H1 (cell line): Measurements from ENCODE around the gene TEAD1. TPM values are rescaled to one million over a fixed set of nuclear protein-coding genes. Genes with fewer than 3 reads are reported as not detected.

Source experiments
- CTCF ChIA-PET: fragments of 300-600 bp; sonication (Branson Sonifier 250); formaldehyde crosslinking; loops from one replicate; lab custom pipeline; 2021; ENCODE audit not compliant: partially characterized antibody; lab: Charles Lee
- POLR2A ChIA-PET: fragments of 300-600 bp; sonication (Branson Sonifier 250); formaldehyde crosslinking; loops from one replicate; lab custom pipeline; 2021; ENCODE audit warnings: inconsistent platforms; ENCODE audit not compliant: partially characterized antibody; lab: Charles Lee
- DNase-seq, 2 experiments: peaks; one replicate each; pipeline versions ENCODE4 v3.0.0 to v3.0.0-alpha.2; 2010 to 2022; ENCODE audit warnings: low spot score in 2 of 2, low read depth in 1 of 2, mixed read lengths in 1 of 2
- FAIRE-seq: peaks from 2 replicates; lab custom pipeline; 2011; peaks lifted over from hg19 to GRCh38; lab: Jason Lieb, UNC
- H2AFZ ChIP-seq: 2 replicates; pipeline ENCODE4 v1.8.1; 2012; ENCODE audit warnings: low read length, inconsistent platforms
- H2AK5ac ChIP-seq: 2 replicates; pipeline ENCODE4 v1.6.1; 2013; ENCODE audit warnings: low read depth, low read length
- H2BK120ac ChIP-seq: replicated peaks from 2 replicates; pipeline ENCODE3; 2013; ENCODE audit warnings: low read depth, low read length, inconsistent platforms
- H2BK12ac ChIP-seq: 2 replicates; pipeline ENCODE4 v1.6.1; 2013; ENCODE audit warnings: low read depth, low read length
- H2BK15ac ChIP-seq: 2 replicates; pipeline ENCODE4 v1.6.1; 2013; ENCODE audit warnings: low read length
- H2BK20ac ChIP-seq: 2 replicates; pipeline ENCODE4 v1.6.1; 2013; ENCODE audit warnings: low read length
- H2BK5ac ChIP-seq: 2 replicates; pipeline ENCODE4 v1.6.1; 2013; ENCODE audit warnings: low read depth, low read length
- H3K14ac ChIP-seq: 2 replicates; pipeline ENCODE4 v1.6.1; 2013; ENCODE audit warnings: inconsistent platforms; ENCODE audit not compliant: insufficient read length
- H3K18ac ChIP-seq: 2 replicates; pipeline ENCODE4 v1.6.1; 2013; ENCODE audit warnings: low read length; ENCODE audit errors: extremely low read depth
- H3K23ac ChIP-seq: 2 replicates; pipeline ENCODE4 v1.6.1; 2013; ENCODE audit warnings: inconsistent platforms; ENCODE audit not compliant: insufficient read length
- H3K23me2 ChIP-seq: 2 replicates; pipeline ENCODE4 v1.6.1; 2013; ENCODE audit warnings: low read depth, low read length
- H3K27ac ChIP-seq: 2 replicates; pipeline ENCODE4 v1.6.1; 2011; ENCODE audit warnings: low read depth, low read length, inconsistent platforms
- H3K27me3 ChIP-seq, 4 experiments: replicated peaks in 1 of 4; 1 replicate in 1 of 4; 2 replicates in 3 of 4; pipeline versions ENCODE4 v1.6.1 to v1.8.1; 2011 to 2013; ENCODE audit warnings: low read length in 3 of 4, mild to moderate bottlenecking in 3 of 4, inconsistent platforms in 2 of 4, mixed read lengths in 2 of 4, moderate library complexity in 1 of 4; ENCODE audit not compliant: control insufficient read depth in 3 of 4, insufficient read depth in 3 of 4; ENCODE audit errors: extremely low read depth in 1 of 4
- H3K36me3 ChIP-seq, 4 experiments: 2 replicates each; pipeline versions ENCODE4 v1.6.1 to v1.8.1; 2011 to 2013; ENCODE audit warnings: mild to moderate bottlenecking in 4 of 4, low read length in 3 of 4, moderate library complexity in 2 of 4, control low read depth in 1 of 4, inconsistent platforms in 1 of 4; ENCODE audit not compliant: insufficient read depth in 4 of 4, control insufficient read depth in 2 of 4
- H3K4ac ChIP-seq: replicated peaks from 2 replicates; pipeline ENCODE3; 2013; ENCODE audit warnings: low read length, low read depth, mixed read lengths, inconsistent platforms; ENCODE audit not compliant: insufficient read length
- H3K4me1 ChIP-seq, 4 experiments: replicated peaks in 1 of 4; 1 replicate in 1 of 4; 2 replicates in 3 of 4; pipeline versions ENCODE4 v1.6.1 to v1.8.1; 2011 to 2013; ENCODE audit warnings: low read length in 3 of 4, inconsistent platforms in 2 of 4, mixed read lengths in 1 of 4; ENCODE audit not compliant: insufficient read depth in 4 of 4, control insufficient read depth in 3 of 4
- H3K4me2 ChIP-seq, 2 experiments: 2 replicates each; pipeline versions ENCODE4 v1.6.1 to v1.8.1; 2011 to 2013; ENCODE audit warnings: low read depth in 2 of 2, low read length in 2 of 2, control low read depth in 1 of 2, inconsistent platforms in 1 of 2, mild to moderate bottlenecking in 1 of 2; ENCODE audit not compliant: insufficient read depth in 1 of 2
- H3K4me3 ChIP-seq, 4 experiments: fragments of 200-600, 300-600 bp in 1 of 4; sonication (generic), shearing (Covaris generic), sonication (Bioruptor Twin) in 1 of 4; 2 replicates each; pipeline versions ENCODE4 v1.5.1 to v1.8.1; 2011 to 2016; ENCODE audit warnings: low read length in 4 of 4, low read depth in 3 of 4, control low read depth in 2 of 4, inconsistent platforms in 2 of 4, mild to moderate bottlenecking in 2 of 4, mixed read lengths in 1 of 4, moderate library complexity in 1 of 4; ENCODE audit not compliant: insufficient read depth in 2 of 4; ENCODE audit errors: extremely low read depth in 1 of 4
- H3K56ac ChIP-seq: replicated peaks from 2 replicates; pipeline ENCODE3; 2013; ENCODE audit warnings: low read depth, mild to moderate bottlenecking, mixed read lengths, low read length, inconsistent platforms; ENCODE audit not compliant: insufficient read length
- H3K79me1 ChIP-seq: 2 replicates; pipeline ENCODE4 v1.6.1; 2013; ENCODE audit warnings: low read depth, low read length, control low read depth
- H3K79me2 ChIP-seq, 2 experiments: 2 replicates each; pipeline versions ENCODE4 v1.6.1 to v1.8.1; 2012 to 2013; ENCODE audit warnings: low read length in 2 of 2, mild to moderate bottlenecking in 2 of 2, inconsistent platforms in 1 of 2; ENCODE audit not compliant: insufficient read depth in 2 of 2, control insufficient read depth in 1 of 2
- H3K9ac ChIP-seq, 4 experiments: replicated peaks in 1 of 4; 1 replicate in 1 of 4; 2 replicates in 3 of 4; pipeline versions ENCODE4 v1.6.1 to v1.8.1; 2011 to 2013; ENCODE audit warnings: low read depth in 3 of 4, low read length in 3 of 4, control low read depth in 2 of 4, mild to moderate bottlenecking in 2 of 4, moderate library complexity in 2 of 4, inconsistent platforms in 1 of 4; ENCODE audit errors: extremely low read depth in 1 of 4
- H3K9me3 ChIP-seq, 2 experiments: 2 replicates each; pipeline versions ENCODE4 v1.6.1 to v1.8.1; 2012 to 2013; ENCODE audit warnings: mild to moderate bottlenecking in 2 of 2, moderate library complexity in 2 of 2, control low read depth in 1 of 2, inconsistent platforms in 1 of 2, low read depth in 1 of 2, low read length in 1 of 2, mixed read lengths in 1 of 2; ENCODE audit not compliant: insufficient read depth in 2 of 2
- H4K20me1 ChIP-seq, 2 experiments: replicated peaks in 1 of 2; 2 replicates each; pipeline versions ENCODE3 to v1.8.1; 2011 to 2013; ENCODE audit warnings: inconsistent platforms in 2 of 2, low read length in 2 of 2, mild to moderate bottlenecking in 1 of 2; ENCODE audit not compliant: insufficient read depth in 2 of 2, control insufficient read depth in 1 of 2
- H4K5ac ChIP-seq: 2 replicates; pipeline ENCODE4 v1.6.1; 2013; ENCODE audit warnings: low read length, low read depth, mixed read lengths, inconsistent platforms; ENCODE audit not compliant: insufficient read length
- H4K8ac ChIP-seq: 2 replicates; pipeline ENCODE4 v1.8.0; 2013; ENCODE audit warnings: mild to moderate bottlenecking, moderate library complexity, low read length, inconsistent platforms; ENCODE audit not compliant: insufficient read depth; ENCODE audit errors: extremely low read depth
- H4K91ac ChIP-seq: replicated peaks from 2 replicates; pipeline ENCODE3; 2013; ENCODE audit warnings: low read length, mixed read lengths, inconsistent platforms; ENCODE audit not compliant: insufficient read length
- WGBS, 2 experiments: shearing (Covaris generic) in 1 of 2; methylation state at CpG; one replicate each; pipeline versions ENCODE4 v1.1.6 to v1.1.7; 2013 to 2015; ENCODE audit warnings: low lambda C conversion rate in 2 of 2, mixed read lengths in 2 of 2, inconsistent platforms in 1 of 2, low coverage in 1 of 2, missing lambda C conversion rate in 1 of 2; ENCODE audit not compliant: insufficient replicate concordance in 2 of 2, insufficient coverage in 1 of 2, insufficient read length in 1 of 2; ENCODE audit errors: extremely low coverage in 1 of 2, missing lambda C conversion rate in 1 of 2; 5-methylcytosine and 5-hydroxymethylcytosine counted together
- polyA plus RNA-seq, 7 experiments: library from polyadenylated mRNA; depleted of rRNA in 3 of 7; stranded (reverse) in 5 of 7; unstranded in 2 of 7; fragments of >200 nt in 5 of 7; fragments of 200-250 nt in 2 of 7; gene quantifications; 1 replicate in 5 of 7; 2 replicates in 1 of 7; 4 replicates in 1 of 7; pipeline versions ENCODE4 v1.2.1 to v1.2.3, GENCODE V29; 2011 to 2013; ENCODE audit warnings: missing spikeins in 2 of 7, mixed read lengths in 2 of 7
- total RNA-seq: library from RNA; stranded (reverse); fragmentation: NEBNext Ultra II Directional; extraction: Animal tissue kit (Norgen Biotek cat#: 25700); gene quantifications from 2 replicates; pipeline ENCODE4 v1.2.1, GENCODE V29; 2021

TEAD1 gene
- total and polyA plus RNA-seq, 2 of the 8 experiments (the other 6 are each of a cell fraction or from before 2014, with no cell fraction given) = 15.6 to 67.4 TPM

DNA sequence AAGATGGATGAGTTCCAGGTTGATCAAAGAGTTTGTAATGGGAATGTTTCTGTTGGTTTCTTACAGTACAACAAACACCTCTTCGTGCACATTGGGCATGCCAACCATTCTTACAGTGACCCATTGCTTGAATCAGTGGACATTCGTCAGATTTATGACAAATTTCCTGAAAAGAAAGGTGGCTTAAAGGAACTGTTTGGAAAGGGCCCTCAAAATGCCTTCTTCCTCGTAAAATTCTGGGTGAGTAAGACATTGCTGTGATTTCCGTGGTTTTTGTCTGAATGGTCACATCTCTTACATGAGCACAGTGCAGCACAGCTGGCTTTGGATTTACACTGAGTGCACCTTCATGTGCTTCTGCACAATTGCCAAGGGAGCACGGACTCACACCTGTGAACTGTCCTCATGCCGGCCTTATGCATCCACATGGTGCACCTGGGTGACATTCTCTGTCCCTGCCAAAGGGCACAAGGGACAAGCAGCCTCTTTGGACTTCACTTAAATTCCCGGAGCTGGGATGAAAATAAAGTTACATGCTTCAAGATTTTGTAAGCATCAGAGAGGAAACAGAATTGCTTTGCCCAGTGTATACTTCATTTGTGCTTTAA, 227.8 kb downstream of the TEAD1 start:
- no peak overlapping the region for H3K4me2 ChIP-seq
- no peak for DNase-seq
- H2BK120ac ChIP-seq = no peak overlapping the region
- no peak overlapping the region for H2BK5ac ChIP-seq
- H3K4me1 ChIP-seq = peaks cover 2 to 10% (median 5%) of the 10 kb centered on the region in 4 experiments; a peak in 4 of 7 replicates
- H4K91ac ChIP-seq = no peak overlapping the region
- H3K18ac ChIP-seq = no peak overlapping the region
- no peak overlapping the region for H2BK15ac ChIP-seq
- ChIA-PET CTCF (interaction anchor here (0.7 to 2.4 kb wide), 9 partner anchors 8 to 616 kb away, joined by 3 to 11 read pairs (median 3); no protein-coding TSS in a partner anchor), POLR2A (interaction anchor here (0.8 to 1.0 kb wide), 2 partner anchors 14 to 190 kb away, joined by 3 read pairs; no protein-coding TSS in a partner anchor)
- H2AK5ac ChIP-seq = no peak overlapping the region
- no peak overlapping the region for H3K27ac ChIP-seq
- no peak overlapping the region for H2BK12ac ChIP-seq
- peaks cover 0 to 13% (median 8%) of the 10 kb centered on the region in 4 experiments; a peak in 5 of 8 replicates for H3K36me3 ChIP-seq
- peaks cover 0 to 4% of the 10 kb centered on the region in 2 experiments for H4K20me1 ChIP-seq
- no peaks in the 10 kb centered on the region for H3K23me2 ChIP-seq
- no peak overlapping the region for H3K4me3 ChIP-seq
- H2BK20ac ChIP-seq = no peak overlapping the region
- H3K56ac ChIP-seq = no peak overlapping the region
- no peaks in the 10 kb centered on the region for H3K79me1 ChIP-seq
- no peak overlapping the region for H3K14ac ChIP-seq
- no peaks in the 10 kb centered on the region for H3K27me3 ChIP-seq
- no peak overlapping the region for H3K9ac ChIP-seq
- H4K5ac ChIP-seq = no peak overlapping the region
- H3K4ac ChIP-seq = no peak overlapping the region
- H3K23ac ChIP-seq = no peak overlapping the region
- no peak for FAIRE-seq
- H3K79me2 ChIP-seq = no peaks in the 10 kb centered on the region
- WGBS, 2 experiments = 87% methylated on average over 7 of the region's 7 CpGs; no CpG with 5 or more reads in 1 of the 2 experiments
- H3K9me3 ChIP-seq = no peaks in the 10 kb centered on the region
- no peak overlapping the region for H4K8ac ChIP-seq
- H2AFZ ChIP-seq = no peak overlapping the region
